ENCODE results near the gene SMAD6.

DNA sequence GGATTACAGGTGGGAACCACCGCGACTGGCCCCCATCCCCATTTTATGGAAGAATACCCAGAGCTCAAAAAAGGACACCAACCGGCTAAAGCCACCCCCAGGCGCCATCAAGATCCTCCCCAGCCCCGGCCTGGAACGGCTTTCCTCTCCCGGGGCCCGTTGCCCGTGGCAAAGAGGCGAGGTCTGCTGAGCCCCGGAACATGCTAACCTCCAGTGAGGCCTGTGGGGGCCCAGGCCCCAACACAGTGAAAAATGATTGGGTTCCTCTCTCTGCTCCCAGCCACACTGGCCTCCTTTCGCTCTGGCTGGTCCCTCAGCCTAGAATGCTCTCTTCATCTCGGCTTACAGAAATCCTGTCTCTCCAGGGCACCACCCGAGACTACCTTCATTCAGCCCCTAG, 46.5 kb upstream of the SMAD6 start:
- TF ChIP-seq POLR2A (IDR thresholded peaks at IDR 0.05; ENCODE audit: low read depth) = no peak
- no peak for TF ChIP-seq CTCF (IDR thresholded peaks at IDR 0.05)
- no peak for TF ChIP-seq POLR2AphosphoS5 (IDR thresholded peaks at IDR 0.05)
